ENCODE measurements around the gene CIBAR2.

The CIBAR2 gene

DNA sequence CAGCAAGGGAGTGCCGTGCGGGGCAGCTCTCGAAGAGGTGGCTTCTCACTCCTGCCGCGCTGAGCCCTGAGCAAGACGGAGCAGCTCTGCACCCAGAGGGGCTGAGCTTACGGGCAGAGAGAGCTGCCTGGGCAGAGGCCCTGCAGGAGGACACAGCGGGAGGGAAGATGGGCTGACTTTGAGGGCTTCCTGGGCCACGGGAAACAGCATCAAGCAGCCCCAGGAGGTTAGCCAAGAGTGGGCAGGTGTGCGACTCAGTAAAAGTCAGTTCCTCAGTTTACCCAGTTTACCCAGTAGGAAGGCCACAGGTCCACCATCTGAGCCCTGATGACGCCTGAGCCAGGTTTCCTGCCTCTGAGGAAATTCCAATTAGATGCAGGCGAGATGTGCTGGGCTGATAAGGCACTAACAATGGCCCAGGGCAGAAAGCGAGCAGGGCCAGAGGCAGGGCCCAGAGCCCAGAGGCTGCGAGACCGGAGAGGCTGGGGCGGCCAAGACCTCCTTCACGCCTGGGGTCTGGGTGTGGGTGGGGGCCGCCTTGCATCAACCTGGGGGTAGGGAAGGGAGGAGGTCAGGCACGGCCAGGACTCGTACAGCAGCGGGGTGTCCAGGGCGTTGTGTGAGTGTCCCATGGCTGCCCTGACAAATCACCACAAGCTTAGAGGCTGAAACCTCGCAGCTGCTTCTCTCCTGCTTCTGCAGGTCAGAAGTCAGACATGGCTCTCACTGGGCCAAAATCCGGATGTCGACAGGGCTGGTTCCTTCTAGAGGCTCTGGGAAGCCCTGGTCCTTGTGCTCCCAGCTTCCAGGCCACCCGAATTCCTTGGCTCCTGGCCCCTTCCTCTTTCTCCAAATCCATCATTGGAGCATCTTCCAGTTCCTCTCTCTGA lies 32.0 kb upstream of the CIBAR2 start:
- no peak for DNase-seq

DNA sequence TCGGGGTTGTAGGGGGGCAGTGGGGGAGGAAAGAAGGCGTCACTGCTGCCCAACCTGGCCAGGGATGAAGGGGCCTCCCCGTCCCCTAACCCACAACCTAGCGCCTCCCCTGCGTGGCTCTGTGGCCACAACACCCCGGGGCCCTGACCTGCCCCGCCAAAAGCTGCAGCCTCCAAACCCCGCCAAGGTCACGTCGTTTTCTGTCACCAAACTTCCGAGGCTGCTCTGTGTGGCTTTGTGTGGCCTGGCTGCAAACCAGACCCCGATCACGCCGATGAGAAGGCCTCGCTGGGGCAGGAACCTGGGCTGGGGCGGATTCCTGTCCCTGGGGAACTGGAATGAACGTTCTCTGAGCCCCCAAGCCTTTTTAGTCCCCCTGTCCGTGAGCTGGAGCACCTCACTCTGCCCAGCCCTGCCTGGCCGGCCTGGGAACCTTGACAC lies 30.5 kb upstream of the CIBAR2 start:
- no peak for DNase-seq

DNA sequence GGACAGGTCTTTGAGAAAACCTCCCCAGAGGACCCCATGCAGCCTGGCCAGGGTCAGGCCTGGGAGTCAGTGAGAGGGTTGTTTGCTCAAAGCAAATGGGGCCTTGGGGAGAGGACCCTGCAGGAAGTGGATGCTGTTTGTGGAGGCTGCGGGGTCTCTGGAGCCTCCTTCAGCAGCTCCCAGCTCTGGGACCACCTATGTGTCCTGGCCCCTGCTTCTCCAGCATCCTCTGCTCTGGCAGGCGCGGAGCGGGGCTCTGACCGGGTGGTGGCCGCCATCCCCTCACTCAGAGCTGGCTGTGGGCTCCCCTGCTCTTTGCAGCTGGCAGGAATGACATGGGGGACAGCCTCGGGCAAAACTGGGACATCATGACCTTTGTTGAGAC lies 29.8 kb upstream of the CIBAR2 start:
- DNase-seq = no peak

DNA sequence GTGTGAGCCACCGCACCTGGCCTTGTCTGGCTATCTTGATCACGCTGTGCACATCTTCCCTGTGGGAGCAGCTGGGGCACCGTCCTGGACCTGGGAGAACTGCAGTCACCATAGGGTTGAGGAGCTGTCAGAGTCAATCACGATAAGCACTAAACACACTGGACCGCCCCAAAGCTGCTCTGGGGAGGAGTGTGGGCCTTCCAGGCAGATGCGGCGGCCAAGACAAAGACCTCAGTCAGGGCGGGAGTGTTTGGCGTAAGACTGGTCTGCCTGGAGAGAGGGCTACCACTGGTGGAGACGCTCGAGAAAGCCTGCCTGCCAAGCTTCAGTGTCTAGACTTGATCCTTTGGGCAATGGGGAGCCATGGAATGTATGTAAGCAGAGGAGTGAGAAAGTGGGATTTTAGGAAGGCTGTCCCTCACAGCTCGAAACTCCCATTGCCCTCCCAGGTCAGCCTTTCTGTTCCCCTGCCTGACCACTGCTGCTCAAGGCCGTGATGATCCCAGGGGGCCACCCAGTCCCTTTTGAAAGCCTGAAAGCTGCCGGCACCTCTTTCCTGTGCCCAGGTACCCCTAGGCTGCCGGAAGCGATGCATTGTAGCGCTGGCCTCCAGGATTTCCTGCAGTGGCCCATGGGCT lies 29.3 kb upstream of the CIBAR2 start:
- DNase-seq = no peak

DNA sequence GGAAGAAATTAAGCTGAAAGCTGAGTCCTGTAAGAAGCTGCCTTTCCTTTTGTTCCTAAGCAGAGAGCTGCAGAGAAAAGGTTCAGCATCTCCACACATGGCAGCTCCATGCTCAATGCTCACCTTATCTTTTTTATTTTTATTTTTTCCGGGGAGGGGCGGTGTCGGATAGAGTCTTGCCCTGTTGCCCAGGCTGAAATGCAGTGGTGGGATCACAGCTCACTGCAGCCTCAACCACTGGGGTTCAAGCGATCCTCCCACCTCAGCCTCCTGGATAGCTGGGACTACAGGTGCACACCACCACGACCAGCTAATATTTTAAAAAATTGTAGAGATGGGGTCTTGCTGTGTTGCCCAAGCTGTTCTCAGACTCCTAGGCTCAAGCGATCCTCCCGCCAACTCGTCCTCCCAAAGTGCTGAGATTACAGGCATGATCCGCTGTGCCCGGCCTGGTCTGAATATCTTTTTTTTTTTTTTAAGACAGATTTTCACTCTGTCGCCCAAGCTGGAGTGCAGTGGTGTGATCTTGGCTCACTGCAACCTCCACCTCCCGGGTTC lies 28.3 kb upstream of the CIBAR2 start:
- DNase-seq = no peak

DNA sequence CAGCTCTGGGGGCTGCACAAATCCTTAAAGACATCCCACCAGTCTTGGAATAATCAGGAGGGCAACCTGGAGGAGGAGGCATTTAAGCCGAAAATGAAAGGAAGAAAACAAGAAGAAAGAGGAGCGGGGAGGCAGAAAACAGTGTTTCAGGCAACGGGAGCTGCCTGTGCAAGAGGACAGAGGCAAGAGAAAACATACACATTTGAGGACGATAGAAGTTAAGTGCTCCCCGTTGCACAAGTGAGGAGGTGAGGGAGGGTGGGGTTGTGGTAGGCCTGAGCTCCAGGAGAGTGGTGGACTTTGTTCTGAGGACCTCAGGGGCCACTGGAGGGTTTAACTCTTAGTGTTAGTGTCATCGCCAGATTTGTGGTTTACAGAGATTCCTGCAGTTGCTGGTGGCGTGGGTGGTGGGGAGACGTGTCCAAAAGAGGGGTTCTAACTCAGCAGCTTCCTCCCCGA lies 27.6 kb upstream of the CIBAR2 start:
- no peak for DNase-seq

DNA sequence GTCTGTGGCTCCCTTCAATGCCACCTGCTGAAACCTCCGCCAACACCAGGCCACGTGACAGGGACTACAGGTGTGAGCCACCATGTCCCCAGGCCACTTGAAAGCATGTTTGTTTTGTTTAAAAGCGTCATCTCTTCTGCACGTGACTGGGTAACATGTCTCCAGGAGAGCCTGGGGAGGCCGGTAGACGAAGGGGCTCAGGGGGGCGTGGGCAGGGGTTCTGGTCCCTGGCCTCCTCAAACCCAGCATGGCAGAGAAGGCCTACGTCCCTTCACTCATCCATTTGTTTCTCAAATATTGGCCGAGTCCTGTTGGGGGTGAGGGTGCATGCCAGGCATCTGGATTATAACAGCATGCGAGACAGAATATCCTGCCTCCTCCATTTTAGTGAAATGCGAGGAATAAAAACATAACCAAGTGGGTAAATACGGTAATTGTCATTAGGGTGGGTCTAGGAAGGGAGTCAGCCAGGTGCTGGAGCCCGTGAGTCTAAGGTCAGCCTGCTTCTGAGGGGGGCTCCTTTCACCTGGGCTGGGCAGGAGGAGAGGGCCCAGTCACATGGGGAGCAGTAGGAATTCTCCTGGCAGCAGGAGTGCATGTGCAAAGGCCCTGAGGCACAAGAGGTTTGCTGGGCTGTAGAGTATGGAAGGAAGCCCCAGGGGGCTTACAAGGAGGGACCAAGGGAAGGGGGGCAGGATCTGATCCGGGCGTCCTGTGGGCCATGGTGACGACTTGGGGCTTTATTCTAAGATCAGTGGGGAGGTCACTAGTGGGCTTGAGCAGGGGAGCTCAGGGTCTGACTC lies 26.8 kb upstream of the CIBAR2 start:
- no peak for DNase-seq

DNA sequence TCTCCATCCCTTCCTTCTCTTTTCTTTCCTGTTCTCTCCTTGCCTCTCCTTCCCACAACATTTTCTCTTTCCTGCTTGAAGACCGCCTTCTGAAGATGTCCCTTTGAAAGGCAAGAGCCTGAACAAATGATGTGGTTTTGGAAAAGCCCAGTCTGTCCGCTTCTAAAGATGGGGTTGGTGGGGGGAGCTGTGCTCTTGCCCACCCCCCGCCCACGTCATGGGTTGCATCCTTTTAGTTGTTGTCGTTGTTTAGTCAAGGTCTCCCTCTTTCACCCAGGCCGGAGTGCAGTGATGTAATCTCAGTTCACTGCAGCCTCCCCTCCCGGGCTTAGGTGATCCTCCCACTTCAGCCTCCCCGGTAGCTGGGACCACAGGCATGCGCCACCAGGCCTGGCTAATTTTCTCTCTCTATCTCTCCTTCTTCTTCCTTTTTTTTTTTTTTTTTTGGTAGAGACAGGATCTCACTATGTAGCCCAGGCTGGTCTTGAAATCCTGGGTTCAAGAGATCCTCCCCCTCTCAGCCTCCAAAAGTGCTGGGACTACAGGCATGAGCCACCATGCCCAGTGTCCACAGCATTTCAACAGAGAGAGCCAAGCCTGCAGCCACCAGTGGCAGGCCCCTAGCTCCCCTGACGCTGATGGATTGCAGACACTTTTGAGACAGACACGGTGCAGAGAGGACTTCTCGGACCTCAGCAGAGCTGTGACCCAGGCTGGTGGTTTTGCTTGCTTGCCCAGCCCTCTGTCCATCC lies 26.0 kb upstream of the CIBAR2 start:
- DNase-seq = no peak

DNA sequence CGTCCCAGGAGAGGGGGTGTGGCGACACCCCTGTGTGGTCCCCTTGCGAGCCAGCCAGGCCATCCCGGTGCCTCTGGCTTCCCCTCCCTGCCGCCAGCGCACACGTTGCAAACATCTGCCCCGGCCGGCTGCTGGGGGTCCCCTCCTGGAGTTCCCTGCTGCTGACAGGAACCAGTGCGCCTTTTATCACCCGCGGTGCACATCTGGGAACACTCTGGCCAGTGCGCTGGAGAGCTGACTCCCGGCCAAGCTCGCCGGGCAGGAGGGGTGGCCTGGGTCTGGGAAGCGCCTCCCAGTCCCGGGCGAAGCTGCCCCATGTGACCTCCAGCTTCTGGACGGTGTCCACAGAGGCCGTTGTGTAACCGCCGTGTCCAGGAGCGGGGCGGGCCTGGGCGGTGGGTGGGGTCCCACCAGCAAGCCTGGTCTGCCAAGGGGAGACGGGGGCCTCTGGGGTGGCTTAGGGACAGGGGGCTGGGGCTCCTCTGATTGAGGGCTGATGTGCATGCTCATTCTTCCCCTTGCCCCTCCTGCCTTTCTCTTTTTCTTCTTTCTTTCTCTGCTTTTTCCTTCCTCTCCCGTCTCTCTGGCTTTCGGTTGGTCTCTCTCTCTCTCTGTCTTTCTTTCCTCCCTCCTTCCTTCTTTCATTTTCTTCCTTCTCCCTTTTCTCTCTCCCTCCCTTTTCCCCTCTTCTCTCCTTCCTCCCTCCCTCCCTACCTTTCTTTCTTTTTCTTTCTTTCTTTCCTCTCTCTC lies 25.2 kb upstream of the CIBAR2 start:
- no peak for DNase-seq

DNA sequence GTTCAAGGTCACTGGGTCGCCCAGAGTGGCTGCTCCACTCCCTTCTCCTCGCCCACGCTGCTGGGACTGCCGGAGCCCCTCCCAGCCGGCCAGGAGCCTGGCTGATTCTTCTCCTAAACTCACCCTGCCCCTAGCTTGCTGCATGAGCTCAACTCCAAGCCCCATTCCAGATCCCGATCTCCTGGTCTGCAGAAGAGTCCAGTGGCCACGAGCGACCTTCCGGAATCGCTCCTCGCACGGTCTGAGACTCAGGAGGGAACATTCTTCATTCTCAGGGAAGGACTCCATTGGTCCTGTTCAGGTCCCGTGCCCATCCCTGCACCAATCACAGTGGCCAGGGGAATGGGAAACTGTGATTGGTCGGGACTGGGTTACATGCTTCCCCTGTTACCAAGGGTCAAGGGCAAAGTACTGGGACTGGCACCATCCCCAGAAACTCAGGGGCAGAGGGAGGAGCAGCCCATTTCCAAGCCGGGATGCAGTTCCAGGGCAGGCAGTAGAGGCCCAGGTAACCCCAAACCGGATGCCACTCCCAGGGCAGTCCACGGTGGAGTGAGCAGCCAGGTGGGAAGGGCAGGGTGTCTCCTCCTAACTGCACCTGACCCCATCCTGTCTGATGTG lies 24.5 kb upstream of the CIBAR2 start:
- no peak for DNase-seq

DNA sequence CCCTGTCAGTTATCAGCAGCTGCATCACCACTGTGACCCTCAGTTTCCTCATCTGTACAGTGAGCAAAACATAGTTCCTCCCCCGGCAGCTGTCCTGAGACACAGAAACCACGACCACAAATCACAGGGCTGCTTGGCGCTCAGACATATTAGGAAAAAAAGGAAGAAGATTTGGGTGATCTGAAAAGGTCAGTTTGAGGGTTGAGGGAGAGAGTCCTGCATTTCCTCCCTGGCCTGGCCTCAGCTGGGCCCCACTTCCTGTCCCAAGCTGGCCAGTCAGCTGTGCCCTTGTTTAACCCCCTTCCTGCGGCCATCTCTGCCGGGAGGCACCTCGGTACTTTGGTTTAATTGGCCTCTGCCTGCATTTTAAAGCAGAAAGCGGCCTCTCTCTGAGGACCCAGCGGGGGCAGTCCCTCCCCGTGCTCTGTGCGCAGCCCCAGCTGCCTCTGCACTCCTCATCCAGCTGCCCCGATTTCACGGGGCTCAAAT lies 24.0 kb upstream of the CIBAR2 start:
- DNase-seq = peak; percentile 87 to 91

DNA sequence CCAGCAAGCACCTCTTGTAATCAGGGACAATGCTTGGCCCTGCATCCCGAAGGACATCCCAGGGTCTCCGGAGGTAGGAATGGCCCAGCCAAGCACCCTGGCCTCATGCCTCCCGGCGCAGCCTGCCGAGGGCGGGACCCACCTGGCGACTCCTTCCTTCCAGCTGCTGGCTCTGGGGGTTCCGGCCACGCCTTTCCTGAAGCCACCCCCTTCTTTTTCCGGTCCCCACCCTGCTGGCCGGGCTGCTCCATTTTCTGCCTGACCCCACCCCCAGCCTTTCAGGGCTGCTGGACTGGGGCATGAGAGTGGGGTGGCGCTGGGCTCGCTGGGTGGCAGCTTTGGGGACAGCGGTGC lies 22.5 kb upstream of the CIBAR2 start:
- DNase-seq = no peak

DNA sequence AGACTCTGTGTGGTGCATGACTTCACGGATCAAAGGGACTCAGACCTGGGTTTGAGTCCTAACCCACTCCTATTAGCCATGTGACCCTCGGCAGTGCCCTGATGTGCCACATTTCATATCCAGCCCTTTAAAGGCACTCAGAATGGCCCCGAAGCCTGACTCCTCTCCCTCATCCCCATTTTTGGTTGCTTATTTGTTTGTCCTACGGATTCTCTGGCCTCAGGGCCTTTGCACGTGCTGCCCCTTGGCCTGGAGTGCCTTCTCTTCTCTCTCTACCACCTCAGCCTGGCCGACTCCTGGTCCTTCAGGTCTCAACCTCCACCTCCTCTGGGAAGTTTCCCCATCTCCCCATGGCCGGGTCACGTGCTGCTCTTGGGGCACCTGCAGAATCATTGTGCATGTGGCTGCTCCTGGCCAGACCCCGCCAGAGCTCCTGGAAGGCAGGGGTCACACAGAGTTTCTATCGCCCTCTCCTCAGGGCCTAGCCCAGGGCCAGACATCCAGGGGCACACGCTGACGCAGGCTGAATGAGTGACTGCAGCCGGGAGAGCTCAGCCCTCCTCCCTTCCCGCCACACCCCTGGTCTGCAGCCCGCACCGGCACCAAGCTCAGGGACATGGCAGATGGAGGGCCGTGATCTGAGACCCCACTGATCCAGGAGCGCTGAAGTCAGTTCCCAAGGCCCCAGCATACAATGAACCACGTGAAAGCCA lies 22.0 kb upstream of the CIBAR2 start:
- no peak for DNase-seq

DNA sequence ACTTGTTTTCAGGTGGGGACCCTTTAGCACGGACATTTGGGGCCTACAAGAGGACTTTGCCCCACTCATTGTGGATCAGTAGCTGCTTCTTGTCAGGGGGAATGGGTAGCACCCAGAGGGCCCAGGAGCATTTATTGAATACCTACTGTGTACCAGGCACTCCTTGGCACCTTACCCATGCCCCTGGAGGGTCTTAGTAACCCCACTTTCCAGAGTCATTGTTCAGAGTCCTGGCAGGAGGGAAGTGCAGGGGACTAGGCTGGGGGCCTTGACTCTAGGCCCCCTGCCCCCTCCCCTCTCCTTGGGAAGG lies 21.0 kb upstream of the CIBAR2 start:
- DNase-seq = no peak

DNA sequence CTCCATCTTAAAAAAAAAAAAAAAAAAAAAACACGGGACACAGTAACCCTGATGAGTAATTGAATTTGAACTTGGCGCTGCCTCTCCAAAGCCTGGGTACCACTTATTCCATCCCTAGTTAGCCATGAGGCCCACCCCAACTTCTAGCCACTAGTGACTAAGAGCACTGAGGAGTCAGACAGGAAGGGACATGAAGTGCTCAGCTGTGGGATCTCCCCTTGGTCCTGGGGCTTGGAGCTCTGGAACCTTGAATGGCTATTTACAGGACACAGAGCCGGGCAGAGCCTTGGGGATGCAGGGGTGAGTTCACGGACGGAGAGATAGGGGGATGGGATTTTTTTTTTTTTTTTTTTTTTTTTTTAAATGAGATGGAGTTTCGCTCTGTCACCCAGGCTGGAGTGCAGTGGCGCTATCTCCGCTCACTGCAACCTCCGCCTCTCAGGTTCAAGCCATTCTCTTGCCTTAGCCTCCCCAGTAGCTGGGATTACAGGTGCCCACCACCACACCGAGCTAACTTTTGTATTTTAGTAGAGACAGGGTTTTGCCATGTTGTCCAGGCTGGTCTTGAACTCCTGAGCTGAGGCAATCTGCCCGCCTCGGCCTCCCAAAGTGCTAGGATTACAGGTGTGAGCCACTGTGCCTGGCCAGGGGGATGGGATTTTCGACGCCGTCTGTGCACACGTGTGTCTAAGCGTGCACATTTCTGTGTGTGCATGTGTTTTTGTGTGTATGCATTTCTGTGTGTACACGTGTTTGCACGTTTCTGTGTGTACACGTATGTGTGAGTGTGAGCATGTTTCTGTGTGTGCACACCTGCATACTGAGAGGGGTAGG lies 20.4 kb upstream of the CIBAR2 start:
- DNase-seq = no peak

DNA sequence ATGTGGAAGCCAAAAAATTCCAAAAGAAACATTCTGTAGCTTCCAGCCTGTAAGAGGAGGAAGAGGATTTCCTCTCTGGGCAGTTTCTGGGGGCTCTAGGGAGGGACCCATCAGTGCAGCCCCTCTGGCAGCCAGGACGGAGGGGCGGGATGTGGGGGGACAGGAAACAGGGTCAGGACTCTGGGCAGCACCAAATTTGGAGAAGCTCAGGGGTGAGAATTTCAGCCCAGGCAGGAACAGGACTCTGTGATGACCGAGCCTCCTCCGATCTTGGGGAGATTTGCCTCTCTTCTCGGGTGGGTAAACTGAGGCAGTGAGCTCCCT lies 18.4 kb upstream of the CIBAR2 start:
- no peak for DNase-seq

DNA sequence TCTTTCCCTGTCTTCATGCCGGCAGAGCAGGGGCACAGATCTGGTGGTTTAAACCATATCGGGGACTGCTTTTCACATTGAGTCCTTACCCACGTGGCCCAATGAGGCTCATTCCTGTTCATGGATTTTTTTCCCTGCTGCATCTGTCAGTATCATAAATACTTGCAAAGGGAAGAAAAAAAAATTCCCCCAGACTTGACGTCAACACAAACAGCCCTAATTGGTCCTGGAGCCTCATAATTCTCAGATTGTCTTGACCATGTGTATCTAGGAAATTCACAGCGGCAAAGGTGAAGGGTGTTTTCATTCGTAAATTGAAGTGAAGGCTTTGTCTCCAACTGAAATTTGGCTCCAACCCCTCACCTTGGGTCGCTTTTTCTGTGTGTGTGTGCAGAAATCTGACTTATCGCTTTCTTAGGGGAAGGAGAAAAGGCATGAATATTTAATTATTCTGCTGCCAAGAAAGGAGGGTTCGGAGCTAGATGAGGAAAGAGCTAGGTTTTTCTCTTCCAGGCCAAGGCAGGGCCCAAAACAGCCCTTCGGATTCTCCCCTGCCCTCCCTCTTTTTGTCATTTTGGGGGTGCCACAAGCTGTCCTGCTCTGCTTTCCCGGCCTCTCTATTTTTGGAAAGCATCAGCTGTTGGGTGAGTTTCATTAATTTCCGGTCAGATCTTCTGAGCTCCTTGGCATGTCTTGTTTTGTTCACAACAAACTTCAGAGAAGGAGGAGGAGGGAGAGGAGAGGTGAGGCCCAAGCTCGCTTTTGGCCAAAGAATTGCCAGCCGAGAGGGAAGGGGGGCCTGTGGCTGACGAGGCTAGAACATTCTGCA lies 17.8 kb upstream of the CIBAR2 start:
- DNase-seq = no peak

DNA sequence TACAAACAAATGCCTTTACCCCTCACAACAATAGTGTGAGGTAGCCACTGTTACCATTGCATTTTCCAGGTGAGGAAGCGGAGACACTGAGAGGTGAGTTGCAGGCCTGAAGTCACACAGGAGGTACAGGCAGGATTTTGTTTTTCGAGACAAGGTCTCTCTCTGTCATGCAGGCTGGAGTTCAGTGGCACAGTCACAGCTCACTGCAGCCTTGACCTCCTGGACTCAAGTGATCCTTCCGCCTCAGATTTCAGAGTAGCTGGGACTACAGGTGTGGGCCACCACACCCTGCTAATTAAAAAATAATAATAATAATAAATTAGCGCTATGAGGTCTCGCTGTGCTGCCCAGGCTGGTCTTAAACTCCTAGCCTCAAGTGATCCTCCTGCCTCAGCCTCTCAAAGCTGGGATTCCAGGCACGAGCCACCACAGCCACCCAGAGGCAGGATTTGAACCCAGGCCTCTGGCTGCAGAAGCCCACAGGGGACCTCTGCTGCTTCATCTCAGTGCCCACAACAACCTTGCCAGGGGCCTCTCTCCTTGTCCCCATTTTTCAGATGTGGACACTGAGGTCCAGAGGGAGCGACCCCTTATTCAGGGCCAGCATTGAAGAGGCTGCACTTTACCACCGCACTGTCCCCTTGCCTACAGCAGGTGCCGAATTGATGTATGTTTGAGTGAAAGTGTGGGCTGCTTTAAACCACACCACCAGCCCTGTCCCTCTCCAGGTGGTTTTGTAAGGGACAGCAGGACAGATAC lies 16.0 kb upstream of the CIBAR2 start:
- DNase-seq = no peak
